ENCODE results near the gene GNB5. TPM values are rescaled to one million over a fixed set of nuclear protein-coding genes. Genes with fewer than 3 reads are reported as not detected.

Gene GNB5
- total RNA-seq, 1 experiment from 2014 or later = 29.8 TPM

DNA sequence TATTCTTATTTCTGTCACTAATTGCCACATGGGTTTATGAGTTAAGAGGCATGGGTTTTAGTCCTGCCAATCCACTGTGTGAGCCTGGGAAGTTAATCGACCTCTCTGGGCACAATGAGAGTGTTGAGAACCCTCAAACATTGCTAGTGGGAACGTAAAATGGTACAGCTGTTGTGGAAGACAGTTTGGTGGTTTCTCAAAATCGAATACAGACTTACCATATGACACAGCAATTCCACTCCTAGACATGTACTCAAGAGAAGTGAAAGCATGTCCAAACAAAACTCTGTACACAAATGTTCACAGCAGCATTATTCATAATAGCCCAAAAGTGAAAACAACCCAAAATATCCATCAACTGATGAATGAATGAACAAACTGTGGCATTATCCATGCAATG is 5.7 kb upstream of the GNB5 start:
- Mint-ChIP-seq H3K9me3 (no peaks in the 10 kb centered on the region), H3K27me3 (ENCODE audit: low read depth) (no peaks in the 10 kb centered on the region), H3K4me3 (no peak overlapping the region), H3K36me3 (ENCODE audit: insufficient read depth in 1 of 3, low read depth in 3 of 3) (peaks cover 0 to 20% (median 17%) of the 10 kb centered on the region in 3 experiments; a peak in 4 of 7 replicates), H3K4me1 (no peaks in the 10 kb centered on the region), H3K27ac (no peak overlapping the region)
- H2AFZ ChIP-seq (ENCODE audit: low read length) = no peak overlapping the region
- H2BK20ac ChIP-seq (ENCODE audit: low read depth, low read length, poor library complexity, severe bottlenecking) = no peak overlapping the region
- no peak overlapping the region for H2BK120ac ChIP-seq (ENCODE audit: low read depth, low read length, poor library complexity, severe bottlenecking)
- no peak overlapping the region for H3K23ac ChIP-seq (ENCODE audit: insufficient read length, low read depth, low read length)
- H3K9ac ChIP-seq (ENCODE audit: extremely low read depth, insufficient read length, low read length) = no peak overlapping the region
- no CpG with 5 or more reads among the region's 3 CpGs for WGBS (ENCODE audit: extremely low coverage, insufficient read length, low lambda C conversion rate)
- H2BK5ac ChIP-seq (ENCODE audit: insufficient read length, low read length) = no peak overlapping the region
- H3K18ac ChIP-seq (ENCODE audit: insufficient read length, low read depth, low read length) = no peak overlapping the region
- TF ChIP-seq, protein P1, sequence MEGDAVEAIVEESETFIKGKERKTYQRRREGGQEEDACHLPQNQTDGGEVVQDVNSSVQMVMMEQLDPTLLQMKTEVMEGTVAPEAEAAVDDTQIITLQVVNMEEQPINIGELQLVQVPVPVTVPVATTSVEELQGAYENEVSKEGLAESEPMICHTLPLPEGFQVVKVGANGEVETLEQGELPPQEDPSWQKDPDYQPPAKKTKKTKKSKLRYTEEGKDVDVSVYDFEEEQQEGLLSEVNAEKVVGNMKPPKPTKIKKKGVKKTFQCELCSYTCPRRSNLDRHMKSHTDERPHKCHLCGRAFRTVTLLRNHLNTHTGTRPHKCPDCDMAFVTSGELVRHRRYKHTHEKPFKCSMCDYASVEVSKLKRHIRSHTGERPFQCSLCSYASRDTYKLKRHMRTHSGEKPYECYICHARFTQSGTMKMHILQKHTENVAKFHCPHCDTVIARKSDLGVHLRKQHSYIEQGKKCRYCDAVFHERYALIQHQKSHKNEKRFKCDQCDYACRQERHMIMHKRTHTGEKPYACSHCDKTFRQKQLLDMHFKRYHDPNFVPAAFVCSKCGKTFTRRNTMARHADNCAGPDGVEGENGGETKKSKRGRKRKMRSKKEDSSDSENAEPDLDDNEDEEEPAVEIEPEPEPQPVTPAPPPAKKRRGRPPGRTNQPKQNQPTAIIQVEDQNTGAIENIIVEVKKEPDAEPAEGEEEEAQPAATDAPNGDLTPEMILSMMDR (conservative IDR thresholded peaks at IDR 0.05) = no peak
- H3K4ac ChIP-seq (ENCODE audit: low read depth, low read length) = no peak overlapping the region
- H4K5ac ChIP-seq (ENCODE audit: insufficient read length, low read depth, low read length) = no peak overlapping the region
- no peaks in the 10 kb centered on the region for H3K9me3 ChIP-seq (ENCODE audit: control insufficient read depth, low read depth, low read length)
- no peak overlapping the region for H3T11ph ChIP-seq (ENCODE audit: low read length)
- no peak overlapping the region for H3K27ac ChIP-seq (ENCODE audit: insufficient read length, low read depth, low read length)
- H3K79me2 ChIP-seq (ENCODE audit: insufficient read depth, low read length) = no peaks in the 10 kb centered on the region
- no peaks in the 10 kb centered on the region for H3K79me1 ChIP-seq (ENCODE audit: insufficient read depth, low read depth, low read length, poor library complexity, severe bottlenecking)
- H4K8ac ChIP-seq (replicated peaks; ENCODE audit: insufficient read length, low read depth, low read length) = no peak overlapping the region
- H2BK12ac ChIP-seq (ENCODE audit: insufficient read length, low read depth, low read length) = no peak overlapping the region
- no peak overlapping the region for H2BK15ac ChIP-seq (ENCODE audit: low read depth, low read length)
- no peak overlapping the region for H3K4me2 ChIP-seq (ENCODE audit: insufficient read depth, insufficient read length, low read length)
- no peak overlapping the region for H4K91ac ChIP-seq (ENCODE audit: insufficient read length, low read depth, low read length)
- H2AK5ac ChIP-seq (ENCODE audit: insufficient read length, low read length) = no peak overlapping the region
- H3K23me2 ChIP-seq (ENCODE audit: insufficient read length, low read depth, low read length, poor library complexity, severe bottlenecking) = no peaks in the 10 kb centered on the region
- H3K14ac ChIP-seq (ENCODE audit: insufficient read depth, low read length) = no peak overlapping the region
- no peaks in the 10 kb centered on the region for H3K27me3 ChIP-seq (ENCODE audit: insufficient read depth, low read length)
- no peaks in the 10 kb centered on the region for H4K20me1 ChIP-seq (ENCODE audit: control insufficient read depth, insufficient read depth, insufficient read length)
- no peaks in the 10 kb centered on the region for H3K4me1 ChIP-seq (ENCODE audit: insufficient read depth, low read length)
- no peak for DNase-seq
- H3K56ac ChIP-seq (ENCODE audit: insufficient read length, low read depth, low read length) = no peak overlapping the region

Data from H9 (cell line).